ENCODE results near the gene NUCB2.

DNA sequence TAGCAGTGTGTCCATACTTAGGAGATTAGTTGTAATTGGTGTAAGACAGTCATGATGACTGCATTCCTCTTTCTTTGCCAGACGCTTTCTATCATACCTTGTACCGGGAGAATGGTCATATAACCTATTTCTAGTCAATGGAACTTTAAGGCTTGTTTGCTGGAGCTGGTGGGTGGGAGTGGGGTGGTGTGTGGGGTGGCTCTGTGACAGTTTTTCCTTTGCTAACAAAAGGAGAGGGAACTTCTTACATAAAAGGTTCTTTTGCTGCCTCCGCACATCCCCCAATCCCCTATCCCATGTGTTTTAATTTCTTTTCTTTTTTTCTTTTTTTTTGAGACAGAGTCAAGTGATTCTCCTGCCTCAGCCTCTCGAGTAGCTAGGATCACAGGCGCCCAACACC lies 9.8 kb upstream of the NUCB2 start:
- TF ChIP-seq CEBPB (IDR thresholded peaks at IDR 0.05; ENCODE audit: borderline replicate concordance in 1 of 2, low read depth in 2 of 2, low read length in 2 of 2) (no peak), NR2C2 (IDR thresholded peaks at IDR 0.05; ENCODE audit: borderline replicate concordance, control insufficient read depth, insufficient read length, low read depth) (no peak), RAD21 (IDR thresholded peaks at IDR 0.05; ENCODE audit: insufficient read depth, low read depth, low read length) (no peak), SMAD1 (IDR thresholded peaks at IDR 0.05; ENCODE audit: low read depth, partially characterized antibody) (no peak), KDM1A (IDR thresholded peaks at IDR 0.05; ENCODE audit: borderline replicate concordance) (no peak), CREM (IDR thresholded peaks at IDR 0.05; ENCODE audit: low read depth) (no peak), SPI1 (IDR thresholded peaks at IDR 0.05; ENCODE audit: borderline replicate concordance, insufficient read depth, low read depth, low read length) (no peak), MAX (IDR thresholded peaks at IDR 0.05; ENCODE audit: low read depth, low read length) (no peak), MEF2A (IDR thresholded peaks at IDR 0.05; ENCODE audit: insufficient read depth, low read depth, low read length) (no peak)
- TF ChIP-seq, protein P1, sequence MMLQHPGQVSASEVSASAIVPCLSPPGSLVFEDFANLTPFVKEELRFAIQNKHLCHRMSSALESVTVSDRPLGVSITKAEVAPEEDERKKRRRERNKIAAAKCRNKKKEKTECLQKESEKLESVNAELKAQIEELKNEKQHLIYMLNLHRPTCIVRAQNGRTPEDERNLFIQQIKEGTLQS (IDR thresholded peaks at IDR 0.05; ENCODE audit: borderline replicate concordance, extremely low read depth, low read depth, low read length) = no peak
- TF ChIP-seq, protein P2, sequence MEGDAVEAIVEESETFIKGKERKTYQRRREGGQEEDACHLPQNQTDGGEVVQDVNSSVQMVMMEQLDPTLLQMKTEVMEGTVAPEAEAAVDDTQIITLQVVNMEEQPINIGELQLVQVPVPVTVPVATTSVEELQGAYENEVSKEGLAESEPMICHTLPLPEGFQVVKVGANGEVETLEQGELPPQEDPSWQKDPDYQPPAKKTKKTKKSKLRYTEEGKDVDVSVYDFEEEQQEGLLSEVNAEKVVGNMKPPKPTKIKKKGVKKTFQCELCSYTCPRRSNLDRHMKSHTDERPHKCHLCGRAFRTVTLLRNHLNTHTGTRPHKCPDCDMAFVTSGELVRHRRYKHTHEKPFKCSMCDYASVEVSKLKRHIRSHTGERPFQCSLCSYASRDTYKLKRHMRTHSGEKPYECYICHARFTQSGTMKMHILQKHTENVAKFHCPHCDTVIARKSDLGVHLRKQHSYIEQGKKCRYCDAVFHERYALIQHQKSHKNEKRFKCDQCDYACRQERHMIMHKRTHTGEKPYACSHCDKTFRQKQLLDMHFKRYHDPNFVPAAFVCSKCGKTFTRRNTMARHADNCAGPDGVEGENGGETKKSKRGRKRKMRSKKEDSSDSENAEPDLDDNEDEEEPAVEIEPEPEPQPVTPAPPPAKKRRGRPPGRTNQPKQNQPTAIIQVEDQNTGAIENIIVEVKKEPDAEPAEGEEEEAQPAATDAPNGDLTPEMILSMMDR (IDR thresholded peaks at IDR 0.05 in 2 of 3, conservative IDR thresholded peaks at IDR 0.05 in 1 of 3; ENCODE audit: control insufficient read depth in 2 of 3, extremely low read depth in 1 of 3, insufficient read depth in 1 of 3, low read depth in 3 of 3, low read length in 3 of 3) = no peak
- TF ChIP-seq, protein P3, sequence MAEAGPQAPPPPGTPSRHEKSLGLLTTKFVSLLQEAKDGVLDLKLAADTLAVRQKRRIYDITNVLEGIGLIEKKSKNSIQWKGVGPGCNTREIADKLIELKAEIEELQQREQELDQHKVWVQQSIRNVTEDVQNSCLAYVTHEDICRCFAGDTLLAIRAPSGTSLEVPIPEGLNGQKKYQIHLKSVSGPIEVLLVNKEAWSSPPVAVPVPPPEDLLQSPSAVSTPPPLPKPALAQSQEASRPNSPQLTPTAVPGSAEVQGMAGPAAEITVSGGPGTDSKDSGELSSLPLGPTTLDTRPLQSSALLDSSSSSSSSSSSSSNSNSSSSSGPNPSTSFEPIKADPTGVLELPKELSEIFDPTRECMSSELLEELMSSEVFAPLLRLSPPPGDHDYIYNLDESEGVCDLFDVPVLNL (IDR thresholded peaks at IDR 0.05; ENCODE audit: low read depth, low read length) = no peak

All from GM12878 (cell line).